Activated CD4-positive, CD25-positive, alpha-beta regulatory T cell (primary cell): Measurements from ENCODE around the gene WNK1.
"Not testable (repeated sequence)": the region's sequence is repeated elsewhere in the genome, so short reads cannot be mapped to it uniquely, and the experiment has no call there.

ENCODE experiments used
- DNase-seq, 4 experiments: peaks; one replicate each; lab custom pipeline; 2025; lab: John Stamatoyannopoulos, UW

WNK1 gene

GRCh38 chr12:749751-750270 is 2.6 kb upstream of the WNK1 start:
- no peak for DNase-seq

GRCh38 chr12:750366-751191 is 1.8 kb upstream of the WNK1 start:
- DNase-seq = no peak

- peak; percentile 54 to 73 (median 62) for DNase-seq
Measured at GRCh38 chr12:751192-751998, 984 bp upstream of the WNK1 start.

- DNase-seq = peak in 3 of 4 experiments; percentile 10 to 59 (median 54)
Measured at GRCh38 chr12:752695-753610, 574 bp downstream of the WNK1 start.

GRCh38 chr12:753611-754472 is 1.5 kb downstream of the WNK1 start:
- DNase-seq = peak in 3 of 4 experiments; percentile 11 to 25 (median 17)

- no peak for DNase-seq
Measured at GRCh38 chr12:754473-754820, 2.1 kb downstream of the WNK1 start.

GRCh38 chr12:754851-755562 is 2.6 kb downstream of the WNK1 start:
- DNase-seq = no peak

GRCh38 chr12:759628-760027 is 7.2 kb downstream of the WNK1 start:
- DNase-seq = no peak

GRCh38 chr12:761256-761655 is 8.9 kb downstream of the WNK1 start:
- DNase-seq = no peak

GRCh38 chr12:765840-766239 is 13.5 kb downstream of the WNK1 start:
- DNase-seq = no peak

- no peak for DNase-seq
Measured at GRCh38 chr12:768434-768833, 16.1 kb downstream of the WNK1 start.

GRCh38 chr12:770479-770878 is 18.1 kb downstream of the WNK1 start:
- no peak for DNase-seq

- no peak for DNase-seq
Measured at GRCh38 chr12:772056-772697, 19.8 kb downstream of the WNK1 start.

GRCh38 chr12:774051-774614 is 21.8 kb downstream of the WNK1 start:
- DNase-seq = no peak

- DNase-seq = not testable (repeated sequence)
Measured at GRCh38 chr12:775973-776771, 23.8 kb downstream of the WNK1 start.

- DNase-seq = not testable (repeated sequence)
Measured at GRCh38 chr12:776772-777373, 24.5 kb downstream of the WNK1 start.

GRCh38 chr12:777550-778047 is 25.2 kb downstream of the WNK1 start:
- no peak for DNase-seq

GRCh38 chr12:778615-779014 is 26.2 kb downstream of the WNK1 start:
- DNase-seq = no peak
